Measurements from ENCODE around the gene RPS6KA2. TPM values are rescaled to one million over a fixed set of nuclear protein-coding genes. Genes with fewer than 3 reads are reported as not detected.
A peak's percentile ranks its signal among the peaks of the same experiment; 100 is the strongest.

Gene RPS6KA2
- total RNA-seq, 1 donor from 2014 or later: 124 TPM

GRCh38 chr6:166591961-166592520 is 35.0 kb downstream of the RPS6KA2 start:
- Mint-ChIP-seq H3K27ac (ENCODE audit: unreplicated experiment) (peak overlapping the region; percentile 98), H3K4me3 (ENCODE audit: unreplicated experiment) (no peak overlapping the region), H3K27me3 (ENCODE audit: low read depth) (no peaks in the 10 kb centered on the region), H3K9me3 (ENCODE audit: low read depth) (no peaks in the 10 kb centered on the region), H3K36me3 (ENCODE audit: low read depth) (peaks cover 7% of the 10 kb centered on the region), H3K4me1 (ENCODE audit: low read depth) (peaks cover 86% of the 10 kb centered on the region)
- no peak for DNase-seq (ENCODE audit: low spot score)
- TF ChIP-seq, protein P1, sequence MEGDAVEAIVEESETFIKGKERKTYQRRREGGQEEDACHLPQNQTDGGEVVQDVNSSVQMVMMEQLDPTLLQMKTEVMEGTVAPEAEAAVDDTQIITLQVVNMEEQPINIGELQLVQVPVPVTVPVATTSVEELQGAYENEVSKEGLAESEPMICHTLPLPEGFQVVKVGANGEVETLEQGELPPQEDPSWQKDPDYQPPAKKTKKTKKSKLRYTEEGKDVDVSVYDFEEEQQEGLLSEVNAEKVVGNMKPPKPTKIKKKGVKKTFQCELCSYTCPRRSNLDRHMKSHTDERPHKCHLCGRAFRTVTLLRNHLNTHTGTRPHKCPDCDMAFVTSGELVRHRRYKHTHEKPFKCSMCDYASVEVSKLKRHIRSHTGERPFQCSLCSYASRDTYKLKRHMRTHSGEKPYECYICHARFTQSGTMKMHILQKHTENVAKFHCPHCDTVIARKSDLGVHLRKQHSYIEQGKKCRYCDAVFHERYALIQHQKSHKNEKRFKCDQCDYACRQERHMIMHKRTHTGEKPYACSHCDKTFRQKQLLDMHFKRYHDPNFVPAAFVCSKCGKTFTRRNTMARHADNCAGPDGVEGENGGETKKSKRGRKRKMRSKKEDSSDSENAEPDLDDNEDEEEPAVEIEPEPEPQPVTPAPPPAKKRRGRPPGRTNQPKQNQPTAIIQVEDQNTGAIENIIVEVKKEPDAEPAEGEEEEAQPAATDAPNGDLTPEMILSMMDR (IDR thresholded peaks at IDR 0.05): no peak

DNA sequence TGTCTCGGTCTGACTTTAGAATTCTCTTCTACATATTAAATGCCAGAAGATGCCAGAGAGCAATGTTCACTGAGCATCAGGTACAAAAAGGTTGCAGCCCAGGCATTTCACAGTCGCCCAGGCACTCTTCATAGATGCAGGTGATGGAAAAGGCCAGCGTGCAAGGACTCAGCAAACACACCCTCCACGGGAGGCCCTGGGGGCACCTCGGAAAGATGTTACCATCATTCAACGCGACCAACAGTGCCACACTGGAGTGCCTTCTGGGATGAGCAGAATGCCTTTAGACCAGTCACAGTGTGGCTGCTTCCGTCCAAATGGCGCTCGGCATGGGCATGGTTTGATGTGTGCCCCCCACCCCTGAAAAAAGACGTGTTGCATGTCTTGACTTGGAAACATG is 36.0 kb downstream of the RPS6KA2 start:
- Mint-ChIP-seq H3K36me3 (ENCODE audit: low read depth) (peaks cover 2% of the 10 kb centered on the region), H3K4me3 (ENCODE audit: unreplicated experiment) (no peak overlapping the region)

GRCh38 chr6:166589786-166590574 is 37.1 kb downstream of the RPS6KA2 start:
- Mint-ChIP-seq H3K27ac (ENCODE audit: unreplicated experiment) (peak overlapping the region; percentile 87), H3K4me3 (ENCODE audit: unreplicated experiment) (no peak overlapping the region), H3K9me3 (ENCODE audit: low read depth) (no peaks in the 10 kb centered on the region), H3K36me3 (ENCODE audit: low read depth) (no peaks in the 10 kb centered on the region), H3K4me1 (ENCODE audit: low read depth) (peaks cover 79% of the 10 kb centered on the region), H3K27me3 (ENCODE audit: low read depth) (no peaks in the 10 kb centered on the region)
- DNase-seq (ENCODE audit: low spot score): no peak
- TF ChIP-seq, protein P1 (IDR thresholded peaks at IDR 0.05): no peak

More for the DNA sequence above, 36.0 kb downstream of the RPS6KA2 start:
- H3K27ac Mint-ChIP-seq (ENCODE audit: unreplicated experiment): peak overlapping the region; percentile 98
- peaks cover 86% of the 10 kb centered on the region for H3K4me1 Mint-ChIP-seq (ENCODE audit: low read depth)
- H3K9me3 Mint-ChIP-seq (ENCODE audit: low read depth): no peaks in the 10 kb centered on the region
- H3K27me3 Mint-ChIP-seq (ENCODE audit: low read depth): no peaks in the 10 kb centered on the region
- no peak for DNase-seq (ENCODE audit: low spot score)
- TF ChIP-seq, protein P1 (IDR thresholded peaks at IDR 0.05): no peak

DNA sequence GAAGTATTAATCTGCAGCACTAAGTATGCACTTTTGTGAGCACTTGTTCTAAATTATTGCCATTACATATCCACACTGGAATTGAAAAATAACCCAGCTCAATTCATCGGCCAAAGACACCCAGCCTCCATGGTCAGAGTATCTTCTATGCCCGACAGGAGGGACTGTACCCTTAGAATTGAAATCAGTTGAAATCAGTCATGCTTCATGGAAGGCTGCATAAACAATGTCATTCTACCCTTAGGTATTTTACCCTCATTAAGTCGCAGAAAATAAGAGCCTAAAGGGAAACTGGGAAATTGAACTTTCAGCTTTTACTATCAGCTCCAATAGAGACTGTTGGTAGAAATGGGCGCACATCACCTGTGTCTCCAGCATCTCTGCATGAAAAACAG is 37.7 kb downstream of the RPS6KA2 start:
- Mint-ChIP-seq H3K4me3 (ENCODE audit: unreplicated experiment) (no peak overlapping the region), H3K36me3 (ENCODE audit: low read depth) (no peaks in the 10 kb centered on the region), H3K9me3 (ENCODE audit: low read depth) (no peaks in the 10 kb centered on the region)

DNA sequence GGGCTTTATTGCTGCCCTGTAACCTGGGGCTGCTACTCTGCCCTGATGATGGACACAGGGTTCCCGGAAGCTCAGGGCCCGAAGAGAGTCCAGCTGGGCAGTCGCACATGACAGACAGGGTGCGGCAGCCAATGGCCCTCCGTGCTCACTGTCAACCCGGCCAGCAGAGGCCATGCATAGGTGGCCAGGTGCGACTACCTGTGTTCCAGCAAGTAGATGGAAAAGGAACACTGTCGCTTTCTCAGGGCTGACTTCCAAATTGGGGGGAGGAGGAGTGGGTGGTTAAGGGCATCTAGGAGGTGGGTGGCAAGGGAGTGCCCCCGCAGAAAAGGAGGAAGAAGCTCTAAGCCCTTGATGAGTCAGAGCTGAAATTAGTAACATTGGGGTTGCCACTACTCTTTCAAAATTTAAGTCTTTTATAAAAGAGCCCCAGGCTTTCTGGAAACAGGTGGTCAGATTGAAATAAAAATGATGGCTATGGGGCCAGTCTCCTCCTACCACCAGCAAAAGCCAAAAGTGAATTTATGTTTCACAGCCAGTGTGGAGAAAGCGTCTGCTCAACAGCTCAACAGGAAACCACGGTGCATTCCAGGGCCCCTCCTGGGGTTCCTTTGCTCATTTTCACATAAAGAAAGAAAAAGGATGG is 38.2 kb downstream of the RPS6KA2 start:
- Mint-ChIP-seq H3K36me3 (ENCODE audit: low read depth) (no peaks in the 10 kb centered on the region), H3K9me3 (ENCODE audit: low read depth) (no peaks in the 10 kb centered on the region), H3K27ac (ENCODE audit: unreplicated experiment) (peak overlapping the region; percentile 87), H3K4me1 (ENCODE audit: low read depth) (peaks cover 85% of the 10 kb centered on the region), H3K27me3 (ENCODE audit: low read depth) (no peaks in the 10 kb centered on the region), H3K4me3 (ENCODE audit: unreplicated experiment) (peak overlapping the region; percentile 17)
- TF ChIP-seq, protein P1 (IDR thresholded peaks at IDR 0.05): no peak
- no peak for DNase-seq (ENCODE audit: low spot score)

More for the DNA sequence above, 37.7 kb downstream of the RPS6KA2 start:
- H3K27ac Mint-ChIP-seq (ENCODE audit: unreplicated experiment): peak overlapping the region; percentile 87
- H3K27me3 Mint-ChIP-seq (ENCODE audit: low read depth): no peaks in the 10 kb centered on the region
- TF ChIP-seq, protein P1 (IDR thresholded peaks at IDR 0.05): peak; percentile 50
- peaks cover 80% of the 10 kb centered on the region for H3K4me1 Mint-ChIP-seq (ENCODE audit: low read depth)
- DNase-seq (ENCODE audit: low spot score): no peak
